ENCODE results near the gene BCL7A. TPM values are rescaled to one million over a fixed set of nuclear protein-coding genes. Genes with fewer than 3 reads are reported as not detected.

BCL7A gene
- total RNA-seq, 1 donor from 2014 or later = 11.4 TPM

- Histone ChIP-seq H3K4me3 (no peak overlapping the region), H3K4me1 (peaks cover 4% of the 10 kb centered on the region), H3K36me3 (peaks cover 13% of the 10 kb centered on the region), H3K27me3 (no peaks in the 10 kb centered on the region), H3K9me3 (no peaks in the 10 kb centered on the region), H3K27ac (no peak overlapping the region)
- ATAC-seq (peak; percentile 22), DNase-seq (no peak)
- TF ChIP-seq CTCF (IDR thresholded peaks at IDR 0.05) = no peak
- intact Hi-C loops (cut with DNase I) = no loop called here
Measured at GRCh38 chr12:122046145-122046544, 24.5 kb downstream of the BCL7A start.

GRCh38 chr12:122048151-122048550 is 26.5 kb downstream of the BCL7A start:
- peak; percentile 20 for ATAC-seq
- H3K4me1 ChIP-seq = peaks cover 14% of the 10 kb centered on the region
- DNase-seq = no peak
- TF ChIP-seq CTCF (IDR thresholded peaks at IDR 0.05) = no peak
- intact Hi-C loops (cut with DNase I) = no loop called here
- H3K36me3 ChIP-seq = peaks cover 13% of the 10 kb centered on the region
- H3K27me3 ChIP-seq = no peaks in the 10 kb centered on the region
- no peak overlapping the region for H3K4me3 ChIP-seq
- no peak overlapping the region for H3K27ac ChIP-seq
- H3K9me3 ChIP-seq = no peaks in the 10 kb centered on the region

GRCh38 chr12:122049827-122050226 is 28.1 kb downstream of the BCL7A start:
- Histone ChIP-seq H3K27ac (no peak overlapping the region), H3K4me1 (peaks cover 18% of the 10 kb centered on the region), H3K36me3 (peaks cover 1% of the 10 kb centered on the region), H3K27me3 (no peaks in the 10 kb centered on the region), H3K4me3 (no peak overlapping the region), H3K9me3 (no peaks in the 10 kb centered on the region)
- ATAC-seq (no peak), DNase-seq (no peak)
- intact Hi-C loops (cut with DNase I) = no loop called here
- no peak for TF ChIP-seq CTCF (IDR thresholded peaks at IDR 0.05)

GRCh38 chr12:122050706-122051105 is 29.0 kb downstream of the BCL7A start:
- intact Hi-C loops (cut with DNase I) = no loop called here
- Histone ChIP-seq H3K36me3 (peaks cover 3% of the 10 kb centered on the region), H3K4me3 (no peak overlapping the region), H3K4me1 (peaks cover 18% of the 10 kb centered on the region), H3K9me3 (no peaks in the 10 kb centered on the region), H3K27ac (peak overlapping the region; percentile 30), H3K27me3 (no peaks in the 10 kb centered on the region)
- ATAC-seq (no peak), DNase-seq (no peak)
- TF ChIP-seq CTCF (IDR thresholded peaks at IDR 0.05) = no peak

- peaks cover 18% of the 10 kb centered on the region for H3K4me1 ChIP-seq
- no peaks in the 10 kb centered on the region for H3K27me3 ChIP-seq
- peak overlapping the region; percentile 30 for H3K27ac ChIP-seq
- H3K4me3 ChIP-seq = no peak overlapping the region
- H3K9me3 ChIP-seq = no peaks in the 10 kb centered on the region
- ATAC-seq = no peak
- DNase-seq = no peak
- H3K36me3 ChIP-seq = peaks cover 3% of the 10 kb centered on the region
- TF ChIP-seq CTCF (IDR thresholded peaks at IDR 0.05) = no peak
- intact Hi-C loops (cut with DNase I) = no loop called here
Measured at GRCh38 chr12:122051231-122051876, 29.7 kb downstream of the BCL7A start.

GRCh38 chr12:122052285-122052684 is 30.6 kb downstream of the BCL7A start:
- Histone ChIP-seq H3K27ac (no peak overlapping the region), H3K9me3 (no peaks in the 10 kb centered on the region), H3K4me1 (peaks cover 18% of the 10 kb centered on the region), H3K36me3 (peaks cover 3% of the 10 kb centered on the region), H3K4me3 (no peak overlapping the region), H3K27me3 (no peaks in the 10 kb centered on the region)
- TF ChIP-seq CTCF (IDR thresholded peaks at IDR 0.05) = no peak
- intact Hi-C loops (cut with DNase I) = no loop called here
- ATAC-seq = no peak
- no peak for DNase-seq

All from upper lobe of right lung (tissue), 1 donor.